WTC11 (cell line): Measurements from ENCODE around the gene UTF1. TPM values are rescaled to one million over a fixed set of nuclear protein-coding genes. Genes with fewer than 3 reads are reported as not detected.
A peak's percentile ranks its signal among the peaks of the same experiment; 100 is the strongest.

ENCODE experiments used
- ATAC-seq: fragments of 200-7000 bp; cut with Tn5 transposase; 2 replicates; pipeline ENCODE4 v1.10.0; 2021; ENCODE audit warnings: mild to moderate bottlenecking, moderate library complexity
- CTCF ChIA-PET: fragments of 300-600 bp; sonication (Branson Sonifier 250); formaldehyde crosslinking; loops from one replicate; lab custom pipeline; 2021; ENCODE audit warnings: antibody characterized with exemption; lab: Charles Lee
- POLR2A ChIA-PET: fragments of 350-600 bp; sonication (Branson Sonifier 250); formaldehyde crosslinking; loops from one replicate; lab custom pipeline; 2021; ENCODE audit warnings: antibody characterized with exemption; lab: Charles Lee
- DNase-seq: peaks from one replicate; pipeline ENCODE4 v3.0.0; 2021; ENCODE audit warnings: low spot score
- H3K27ac Mint-ChIP-seq: 2 replicates; pipeline ENCODE4 v1.8.0; 2021; ENCODE audit warnings: mixed read lengths
- H3K27me3 Mint-ChIP-seq: 2 replicates; pipeline ENCODE4 v1.8.0; 2021; ENCODE audit warnings: low read depth, mild to moderate bottlenecking, moderate library complexity, mixed read lengths
- H3K36me3 Mint-ChIP-seq: 2 replicates; pipeline ENCODE4 v1.8.0; 2021; ENCODE audit warnings: mixed read lengths
- H3K4me1 Mint-ChIP-seq: 2 replicates; pipeline ENCODE4 v1.8.0; 2022; ENCODE audit warnings: mixed read lengths
- H3K4me3 Mint-ChIP-seq: 2 replicates; pipeline ENCODE4 v1.8.0; 2021; ENCODE audit warnings: mild to moderate bottlenecking, moderate library complexity, mixed read lengths
- H3K9me3 Mint-ChIP-seq: 2 replicates; pipeline ENCODE4 v1.8.0; 2021; ENCODE audit warnings: mixed read lengths
- EMX1 ChIP-seq: fragments of 250-450 bp; sonication (Bioruptor Pico); IDR thresholded peaks from 2 replicates; pipeline ENCODE4 v1.8.0; 2021; ENCODE audit warnings: mild to moderate bottlenecking
- ETV6 ChIP-seq: sonication (generic); formaldehyde crosslinking; IDR thresholded peaks from 2 replicates; pipeline ENCODE4 v1.8.1; 2022; ENCODE audit warnings: mild to moderate bottlenecking, missing genetic modification reagents
- FOXK1 ChIP-seq: sonication (generic); formaldehyde crosslinking; IDR thresholded peaks from 2 replicates; pipeline ENCODE4 v1.8.0; 2022; ENCODE audit warnings: mild to moderate bottlenecking, moderate library complexity, missing genetic modification reagents
- FOXP1 ChIP-seq: sonication (generic); formaldehyde crosslinking; IDR thresholded peaks from 2 replicates; pipeline ENCODE4 v1.8.0; 2022; ENCODE audit warnings: missing genetic modification reagents, mild to moderate bottlenecking, moderate library complexity, borderline replicate concordance
- FOXP4 ChIP-seq: sonication (generic); formaldehyde crosslinking; IDR thresholded peaks from 2 replicates; pipeline ENCODE4 v1.8.0; 2022; ENCODE audit warnings: mild to moderate bottlenecking, missing genetic modification reagents
- GRHL2 ChIP-seq: fragments of 250-450 bp; sonication (Bioruptor Pico); IDR thresholded peaks from 2 replicates; pipeline ENCODE4 v1.8.0; 2022; ENCODE audit warnings: mild to moderate bottlenecking, moderate library complexity; ENCODE audit not compliant: insufficient replicate concordance, severe bottlenecking
- GTF2I ChIP-seq: fragments of 250-450 bp; sonication (Bioruptor Pico); conservative IDR thresholded peaks from 2 replicates; pipeline ENCODE4 v1.4.0; 2021; ENCODE audit warnings: mild to moderate bottlenecking
- JAZF1 ChIP-seq: fragments of 250-450 bp; sonication (Bioruptor Pico); IDR thresholded peaks from 2 replicates; pipeline ENCODE4 v1.9.0; 2021; ENCODE audit warnings: moderate library complexity, mild to moderate bottlenecking, inconsistent platforms
- RORB ChIP-seq: fragments of 250-450 bp; sonication (Bioruptor Pico); IDR thresholded peaks from 2 replicates; pipeline ENCODE4 v1.9.0; 2021; ENCODE audit warnings: mild to moderate bottlenecking
- SMAD3 ChIP-seq: sonication (generic); formaldehyde crosslinking; IDR thresholded peaks from 2 replicates; pipeline ENCODE4 v1.8.0; 2022; ENCODE audit warnings: missing genetic modification reagents, mild to moderate bottlenecking, borderline replicate concordance
- SMAD4 ChIP-seq: sonication (generic); formaldehyde crosslinking; IDR thresholded peaks from 2 replicates; pipeline ENCODE4 v1.8.0; 2022; ENCODE audit warnings: mild to moderate bottlenecking, missing genetic modification reagents
- TEAD4 ChIP-seq: sonication (generic); formaldehyde crosslinking; IDR thresholded peaks from 2 replicates; pipeline ENCODE4 v1.8.0; 2022; ENCODE audit warnings: mild to moderate bottlenecking, missing genetic modification reagents
- ZMAT4 ChIP-seq: fragments of 250-450 bp; sonication (Bioruptor Pico); IDR thresholded peaks from 2 replicates; pipeline ENCODE4 v1.9.0; 2021; ENCODE audit warnings: mild to moderate bottlenecking
- ZNF219 ChIP-seq: sonication (generic); formaldehyde crosslinking; IDR thresholded peaks from 2 replicates; pipeline ENCODE4 v1.8.0; 2023; ENCODE audit warnings: missing genetic modification reagents, mild to moderate bottlenecking, borderline replicate concordance
- ZNF396 ChIP-seq: fragments of 250-450 bp; sonication (Bioruptor Pico); IDR thresholded peaks from 2 replicates; pipeline ENCODE4 v1.8.0; 2021; ENCODE audit warnings: mild to moderate bottlenecking, moderate library complexity, borderline replicate concordance
- ZNF416 ChIP-seq: fragments of 250-450 bp; sonication (Bioruptor Pico); IDR thresholded peaks from 2 replicates; pipeline ENCODE4 v1.9.0; 2021; ENCODE audit warnings: mild to moderate bottlenecking, inconsistent platforms
- total RNA-seq: library from RNA; stranded (reverse); gene quantifications from 3 replicates; pipeline ENCODE4 v1.2.3, GENCODE V29; 2021
- TF ChIP-seq, protein P1 (sequence below): fragments of 200-600 bp; IDR thresholded peaks from 2 replicates; pipeline ENCODE4 v1.8.0; 2022; ENCODE audit warnings: antibody characterized with exemption
- TF ChIP-seq, protein P2 (sequence below): sonication (generic); formaldehyde crosslinking; IDR thresholded peaks from 2 replicates; pipeline ENCODE4 v1.8.1; 2023; ENCODE audit warnings: mild to moderate bottlenecking, missing genetic modification reagents, moderate library complexity

Gene UTF1
- total RNA-seq, 1 experiment from 2014 or later = 196 TPM

- TF ChIP-seq FOXP4 (0 out of 2 replicates have a peak, but pooled peaks have one; percentile 14), TEAD4 (CRISPR knock-in tag) (no peak)
- Mint-ChIP-seq H3K27ac (no peak overlapping the region), H3K4me1 (peaks cover 13% of the 10 kb centered on the region), H3K4me3 (no peak overlapping the region), H3K9me3 (no peaks in the 10 kb centered on the region), H3K36me3 (no peaks in the 10 kb centered on the region), H3K27me3 (peaks cover 10% of the 10 kb centered on the region)
- ChIA-PET POLR2A (interaction anchor here (0.7 kb wide), 1 partner anchor 11 kb away, joined by 3 read pairs; no protein-coding TSS in a partner anchor), CTCF (interaction anchor here (0.6 to 5.0 kb wide), 12 partner anchors 9 to 320 kb away, joined by 3 to 61 read pairs (median 6); partner anchors contain the start of gene KNDC1)
- no peak for ATAC-seq
- no peak for DNase-seq
These were observed 28.2 kb downstream of the UTF1 start for GRCh38 chr10:133258066-133258817.

GRCh38 chr10:133258818-133259601, 29.0 kb downstream of the UTF1 start:
- Mint-ChIP-seq H3K27me3 (peaks cover 17% of the 10 kb centered on the region), H3K9me3 (no peaks in the 10 kb centered on the region), H3K4me3 (peak overlapping the region; percentile 23; the same call in 1 of the 2 replicates), H3K36me3 (no peaks in the 10 kb centered on the region), H3K27ac (no peak overlapping the region), H3K4me1 (peaks cover 13% of the 10 kb centered on the region)
- ATAC-seq = no peak
- DNase-seq = no peak
- ChIA-PET CTCF (interaction anchor here (2.3 to 5.0 kb wide), 4 partner anchors 12 to 131 kb away, joined by 8 to 61 read pairs (median 14); no protein-coding TSS in a partner anchor), POLR2A (no interaction called here)
- TF ChIP-seq GRHL2 (CRISPR knock-in tag) (no peak), RORB (CRISPR knock-in tag) (no peak), ZNF396 (no peak), ZNF219 (CRISPR knock-in tag) (no peak), ZMAT4 (CRISPR knock-in tag) (no peak), ETV6 (CRISPR knock-in tag) (no peak), EMX1 (CRISPR knock-in tag) (no peak), FOXP1 (no peak), ZNF416 (CRISPR knock-in tag) (no peak), SMAD3 (no peak), TEAD4 (CRISPR knock-in tag) (no peak), GTF2I (CRISPR knock-in tag) (no peak), JAZF1 (CRISPR knock-in tag) (no peak), FOXK1 (CRISPR knock-in tag) (no peak), SMAD4 (CRISPR knock-in tag) (no peak)
- TF ChIP-seq, protein P1, sequence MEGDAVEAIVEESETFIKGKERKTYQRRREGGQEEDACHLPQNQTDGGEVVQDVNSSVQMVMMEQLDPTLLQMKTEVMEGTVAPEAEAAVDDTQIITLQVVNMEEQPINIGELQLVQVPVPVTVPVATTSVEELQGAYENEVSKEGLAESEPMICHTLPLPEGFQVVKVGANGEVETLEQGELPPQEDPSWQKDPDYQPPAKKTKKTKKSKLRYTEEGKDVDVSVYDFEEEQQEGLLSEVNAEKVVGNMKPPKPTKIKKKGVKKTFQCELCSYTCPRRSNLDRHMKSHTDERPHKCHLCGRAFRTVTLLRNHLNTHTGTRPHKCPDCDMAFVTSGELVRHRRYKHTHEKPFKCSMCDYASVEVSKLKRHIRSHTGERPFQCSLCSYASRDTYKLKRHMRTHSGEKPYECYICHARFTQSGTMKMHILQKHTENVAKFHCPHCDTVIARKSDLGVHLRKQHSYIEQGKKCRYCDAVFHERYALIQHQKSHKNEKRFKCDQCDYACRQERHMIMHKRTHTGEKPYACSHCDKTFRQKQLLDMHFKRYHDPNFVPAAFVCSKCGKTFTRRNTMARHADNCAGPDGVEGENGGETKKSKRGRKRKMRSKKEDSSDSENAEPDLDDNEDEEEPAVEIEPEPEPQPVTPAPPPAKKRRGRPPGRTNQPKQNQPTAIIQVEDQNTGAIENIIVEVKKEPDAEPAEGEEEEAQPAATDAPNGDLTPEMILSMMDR = no peak
- TF ChIP-seq, protein P2, sequence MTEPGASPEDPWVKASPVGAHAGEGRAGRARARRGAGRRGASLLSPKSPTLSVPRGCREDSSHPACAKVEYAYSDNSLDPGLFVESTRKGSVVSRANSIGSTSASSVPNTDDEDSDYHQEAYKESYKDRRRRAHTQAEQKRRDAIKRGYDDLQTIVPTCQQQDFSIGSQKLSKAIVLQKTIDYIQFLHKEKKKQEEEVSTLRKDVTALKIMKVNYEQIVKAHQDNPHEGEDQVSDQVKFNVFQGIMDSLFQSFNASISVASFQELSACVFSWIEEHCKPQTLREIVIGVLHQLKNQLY (CRISPR knock-in tag) = no peak
